DOHH2 (cell line): Measurements from ENCODE around the gene HTR7.
"Not testable (repeated sequence)": the region's sequence is repeated elsewhere in the genome, so short reads cannot be mapped to it uniquely, and the experiment has no call there.

Source experiments
- H3F3A ChIP-seq: fragments of 200-600 bp; sonication (generic), shearing (Covaris generic); 2 replicates; pipeline ENCODE4 v1.6.0; 2016; ENCODE audit warnings: antibody characterized with exemption, mild to moderate bottlenecking; ENCODE audit not compliant: control insufficient read depth, insufficient read depth
- H3K27ac ChIP-seq: fragments of 200-600 bp; sonication (generic); 2 replicates; pipeline ENCODE4 v1.5.1; 2014; ENCODE audit warnings: low read depth, mild to moderate bottlenecking, low read length, moderate library complexity
- H3K27me3 ChIP-seq: fragments of 200-600 bp; sonication (generic); 2 replicates; pipeline ENCODE4 v1.6.1; 2014; ENCODE audit warnings: mild to moderate bottlenecking, low read length, mixed read lengths; ENCODE audit not compliant: control insufficient read depth
- H3K36me3 ChIP-seq: fragments of 200-600 bp; sonication (generic); 2 replicates; pipeline ENCODE4 v1.6.1; 2014; ENCODE audit warnings: mild to moderate bottlenecking, low read length, moderate library complexity, mixed read lengths; ENCODE audit not compliant: control insufficient read depth
- H3K4me1 ChIP-seq: fragments of 200-600 bp; sonication (generic); 2 replicates; pipeline ENCODE4 v1.6.1; 2014; ENCODE audit warnings: mild to moderate bottlenecking, low read length, mixed read lengths; ENCODE audit not compliant: control insufficient read depth
- H3K4me2 ChIP-seq: fragments of 200-600 bp; sonication (generic); 2 replicates; pipeline ENCODE4 v1.6.0; 2014; ENCODE audit warnings: mild to moderate bottlenecking, low read length, moderate library complexity
- H3K4me3 ChIP-seq: fragments of 200-600 bp; sonication (generic); 2 replicates; pipeline ENCODE4 v1.5.1; 2014; ENCODE audit warnings: mild to moderate bottlenecking, low read length, mixed read lengths
- H3K79me2 ChIP-seq: fragments of 200-600 bp; sonication (generic); 2 replicates; pipeline ENCODE4 v1.6.1; 2014; ENCODE audit warnings: mild to moderate bottlenecking, low read length, mixed read lengths; ENCODE audit not compliant: control insufficient read depth
- H3K9me2 ChIP-seq: fragments of 200-600 bp; sonication (generic); replicated peaks from 2 replicates; pipeline ENCODE4 v1.6.1; 2014; ENCODE audit warnings: mild to moderate bottlenecking, low read length, mixed read lengths; ENCODE audit not compliant: control insufficient read depth
- H3K9me3 ChIP-seq: fragments of 200-600 bp; sonication (generic); 2 replicates; pipeline ENCODE4 v1.6.1; 2014; ENCODE audit warnings: antibody characterized with exemption, low read length, mixed read lengths; ENCODE audit not compliant: control insufficient read depth, insufficient read depth
- H4K20me1 ChIP-seq: fragments of 200-600 bp; sonication (generic); 2 replicates; pipeline ENCODE4 v1.6.0; 2014; ENCODE audit warnings: low read depth, mild to moderate bottlenecking, antibody characterized with exemption, low read length, moderate library complexity; ENCODE audit not compliant: control insufficient read depth, insufficient read depth
- EZH2phosphoT487 ChIP-seq: fragments of 200-600 bp; sonication (generic); IDR thresholded peaks from 2 replicates; pipeline ENCODE4 v1.6.1; 2017; ENCODE audit warnings: borderline replicate concordance, mild to moderate bottlenecking, antibody characterized with exemption, low read length, moderate library complexity, mixed read lengths
- TF ChIP-seq, protein P1 (sequence below): fragments of 200-600 bp; sonication (generic); IDR thresholded peaks from one replicate; pipeline ENCODE4 v1.5.1; 2014; ENCODE audit warnings: antibody characterized with exemption, mild to moderate bottlenecking, low read depth, low read length; ENCODE audit not compliant: poor library complexity, severe bottlenecking

The HTR7 gene

DNA sequence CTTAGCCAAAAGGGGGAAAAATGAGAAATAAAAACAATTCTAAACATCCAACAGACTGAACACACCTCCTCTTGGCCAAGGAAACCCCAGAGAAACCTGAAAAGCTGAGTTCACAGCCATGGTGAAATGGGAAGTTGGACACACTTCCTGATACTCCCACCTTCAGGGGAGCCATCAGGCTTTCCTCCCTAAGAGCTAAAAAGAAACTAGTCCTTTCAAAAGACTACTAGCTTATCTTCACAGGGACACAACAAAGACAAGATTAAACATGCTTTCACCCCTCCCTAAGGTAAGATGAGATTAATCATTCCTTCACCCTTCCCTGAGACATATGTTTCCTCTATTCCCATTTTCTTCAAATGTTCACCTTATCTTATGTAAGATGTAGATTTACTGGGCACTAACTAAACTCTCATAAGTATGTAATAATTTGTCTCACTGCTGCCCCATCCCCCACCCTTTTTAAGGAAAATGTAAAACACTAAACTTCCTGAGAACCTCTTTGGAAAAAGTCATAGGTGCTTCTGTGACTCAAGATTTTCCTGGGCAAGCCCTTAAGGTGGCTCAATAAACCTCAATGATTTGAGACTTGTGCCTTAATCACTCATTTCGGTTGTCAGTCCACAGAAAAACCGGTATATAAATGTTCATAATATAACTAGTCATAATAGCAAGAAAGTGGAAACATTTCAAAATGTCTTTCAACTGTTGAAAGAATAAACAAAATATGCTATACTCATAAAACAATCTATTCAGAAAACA lies 40.5 kb downstream of the HTR7 start:
- Histone ChIP-seq H3K9me3 (no peaks in the 10 kb centered on the region), H3K4me2 (no peak overlapping the region), H3K4me3 (no peak overlapping the region), H3F3A (no peaks in the 10 kb centered on the region), H3K4me1 (no peaks in the 10 kb centered on the region), H3K27me3 (no peaks in the 10 kb centered on the region), H3K36me3 (no peaks in the 10 kb centered on the region), H3K27ac (no peak overlapping the region), H4K20me1 (no peaks in the 10 kb centered on the region), H3K9me2 (no peaks in the 10 kb centered on the region), H3K79me2 (no peaks in the 10 kb centered on the region)
- TF ChIP-seq EZH2phosphoT487 = no peak
- TF ChIP-seq, protein P1, sequence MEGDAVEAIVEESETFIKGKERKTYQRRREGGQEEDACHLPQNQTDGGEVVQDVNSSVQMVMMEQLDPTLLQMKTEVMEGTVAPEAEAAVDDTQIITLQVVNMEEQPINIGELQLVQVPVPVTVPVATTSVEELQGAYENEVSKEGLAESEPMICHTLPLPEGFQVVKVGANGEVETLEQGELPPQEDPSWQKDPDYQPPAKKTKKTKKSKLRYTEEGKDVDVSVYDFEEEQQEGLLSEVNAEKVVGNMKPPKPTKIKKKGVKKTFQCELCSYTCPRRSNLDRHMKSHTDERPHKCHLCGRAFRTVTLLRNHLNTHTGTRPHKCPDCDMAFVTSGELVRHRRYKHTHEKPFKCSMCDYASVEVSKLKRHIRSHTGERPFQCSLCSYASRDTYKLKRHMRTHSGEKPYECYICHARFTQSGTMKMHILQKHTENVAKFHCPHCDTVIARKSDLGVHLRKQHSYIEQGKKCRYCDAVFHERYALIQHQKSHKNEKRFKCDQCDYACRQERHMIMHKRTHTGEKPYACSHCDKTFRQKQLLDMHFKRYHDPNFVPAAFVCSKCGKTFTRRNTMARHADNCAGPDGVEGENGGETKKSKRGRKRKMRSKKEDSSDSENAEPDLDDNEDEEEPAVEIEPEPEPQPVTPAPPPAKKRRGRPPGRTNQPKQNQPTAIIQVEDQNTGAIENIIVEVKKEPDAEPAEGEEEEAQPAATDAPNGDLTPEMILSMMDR = no peak

DNA sequence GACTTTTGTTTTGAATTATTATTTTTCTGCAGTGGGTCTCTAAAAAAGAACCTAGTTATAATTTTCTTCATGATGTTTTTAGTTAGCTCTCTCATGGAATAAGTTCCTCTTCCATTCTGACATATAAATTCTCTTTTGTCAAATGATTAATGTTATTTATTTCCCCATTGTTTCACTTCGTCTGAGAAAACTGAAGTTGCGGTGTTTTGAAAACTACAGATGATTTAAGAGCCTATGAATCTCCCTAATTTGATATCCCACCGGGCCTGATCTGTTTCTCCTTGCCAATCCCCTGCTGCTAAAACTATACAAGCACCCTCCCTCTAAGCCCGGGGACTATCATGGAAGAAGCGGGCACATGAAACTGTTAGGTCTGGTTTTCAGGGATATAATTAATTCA lies 41.4 kb downstream of the HTR7 start:
- Histone ChIP-seq H3K36me3 (no peaks in the 10 kb centered on the region), H3K27me3 (no peaks in the 10 kb centered on the region), H3K4me3 (no peak overlapping the region), H4K20me1 (no peaks in the 10 kb centered on the region), H3K9me3 (no peaks in the 10 kb centered on the region), H3F3A (no peaks in the 10 kb centered on the region), H3K27ac (no peak overlapping the region), H3K9me2 (no peaks in the 10 kb centered on the region), H3K4me1 (no peaks in the 10 kb centered on the region), H3K4me2 (no peak overlapping the region), H3K79me2 (no peaks in the 10 kb centered on the region)
- no peak for TF ChIP-seq EZH2phosphoT487

DNA sequence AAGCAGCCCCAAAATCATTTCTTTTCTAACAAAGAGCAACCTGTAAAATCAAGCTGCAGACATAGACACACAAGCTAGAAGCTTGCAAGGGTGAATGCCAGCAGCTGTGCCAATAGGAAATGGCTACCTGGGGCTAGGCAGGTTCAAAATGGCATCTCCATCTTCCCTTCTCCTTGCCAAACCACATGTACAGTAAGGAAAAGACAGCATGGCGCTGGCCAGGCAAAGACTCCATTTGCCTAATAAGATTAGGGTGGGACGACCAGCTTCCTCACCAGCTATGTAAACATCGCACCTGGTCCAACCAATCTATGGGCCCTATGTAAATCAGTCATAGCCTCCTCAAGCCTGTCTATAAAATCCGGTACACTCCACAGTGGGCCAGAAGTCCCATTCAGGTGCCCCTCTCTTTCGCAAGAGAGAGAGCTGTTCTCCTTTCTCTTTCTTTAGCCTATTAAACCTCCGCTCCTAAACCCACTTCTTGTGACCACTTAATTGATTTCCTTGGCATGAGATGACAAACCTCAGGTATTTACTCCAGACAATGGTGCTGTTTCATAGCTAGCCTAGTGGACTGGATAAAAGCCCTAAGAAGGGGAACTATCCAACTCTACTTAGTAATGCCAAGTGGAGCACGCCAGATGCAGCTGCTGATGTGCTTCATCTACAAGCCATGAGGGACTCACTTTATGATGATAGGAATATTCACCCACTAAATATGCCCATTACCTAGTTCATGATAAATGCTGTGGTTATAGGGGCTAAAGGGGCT lies 44.1 kb downstream of the HTR7 start:
- no peaks in the 10 kb centered on the region for H3K9me3 ChIP-seq
- no peaks in the 10 kb centered on the region for H3K79me2 ChIP-seq
- no peak overlapping the region for H3K4me3 ChIP-seq
- no peak for TF ChIP-seq EZH2phosphoT487
- TF ChIP-seq, protein P1 = no peak
- H3K27ac ChIP-seq = no peak overlapping the region
- H3K36me3 ChIP-seq = no peaks in the 10 kb centered on the region
- no peak overlapping the region for H3K4me2 ChIP-seq
- no peaks in the 10 kb centered on the region for H3K4me1 ChIP-seq
- H3K27me3 ChIP-seq = no peaks in the 10 kb centered on the region
- H4K20me1 ChIP-seq = no peaks in the 10 kb centered on the region
- H3F3A ChIP-seq = no peaks in the 10 kb centered on the region
- H3K9me2 ChIP-seq = no peaks in the 10 kb centered on the region

DNA sequence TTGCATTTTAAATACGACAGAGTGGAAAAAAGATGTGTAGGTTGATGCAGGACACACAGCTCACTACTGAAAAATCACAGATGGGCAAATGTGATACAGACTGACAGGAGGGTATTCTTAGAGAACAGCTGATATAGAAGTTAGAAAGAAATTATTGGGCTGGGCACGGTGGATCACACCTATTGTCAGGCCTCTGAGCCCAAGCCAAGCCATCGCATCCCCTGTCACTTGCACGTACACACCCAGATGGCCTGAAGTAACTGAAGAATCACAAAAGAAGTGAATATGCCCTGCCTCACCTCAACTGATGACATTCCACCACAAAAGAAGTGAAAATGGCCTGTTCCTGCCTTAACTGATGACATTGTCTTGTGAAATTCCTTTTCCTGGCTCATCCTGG lies 50.7 kb downstream of the HTR7 start:
- H3K27me3 ChIP-seq, H3K9me3 ChIP-seq, H3K79me2 ChIP-seq, H3K36me3 ChIP-seq, H4K20me1 ChIP-seq, H3F3A ChIP-seq, H3K4me3 ChIP-seq, H3K4me2 ChIP-seq, H3K4me1 ChIP-seq, H3K27ac ChIP-seq, H3K9me2 ChIP-seq: not testable (repeated sequence)
